Activated T-cell treated with anti-CD3 and anti-CD28 coated beads for 4 hours (primary cell): ENCODE data around the gene DNAH10.
"Not testable (repeated sequence)": the region's sequence is repeated elsewhere in the genome, so short reads cannot be mapped to it uniquely, and the experiment has no call there.

Source experiments
- DNase-seq: peaks from one replicate; pipeline ENCODE4 v3.0.0-alpha.2; 2020

The DNAH10 gene

GRCh38 chr12:123938679-123939480, 176.8 kb downstream of the DNAH10 start:
- DNase-seq = no peak

DNA sequence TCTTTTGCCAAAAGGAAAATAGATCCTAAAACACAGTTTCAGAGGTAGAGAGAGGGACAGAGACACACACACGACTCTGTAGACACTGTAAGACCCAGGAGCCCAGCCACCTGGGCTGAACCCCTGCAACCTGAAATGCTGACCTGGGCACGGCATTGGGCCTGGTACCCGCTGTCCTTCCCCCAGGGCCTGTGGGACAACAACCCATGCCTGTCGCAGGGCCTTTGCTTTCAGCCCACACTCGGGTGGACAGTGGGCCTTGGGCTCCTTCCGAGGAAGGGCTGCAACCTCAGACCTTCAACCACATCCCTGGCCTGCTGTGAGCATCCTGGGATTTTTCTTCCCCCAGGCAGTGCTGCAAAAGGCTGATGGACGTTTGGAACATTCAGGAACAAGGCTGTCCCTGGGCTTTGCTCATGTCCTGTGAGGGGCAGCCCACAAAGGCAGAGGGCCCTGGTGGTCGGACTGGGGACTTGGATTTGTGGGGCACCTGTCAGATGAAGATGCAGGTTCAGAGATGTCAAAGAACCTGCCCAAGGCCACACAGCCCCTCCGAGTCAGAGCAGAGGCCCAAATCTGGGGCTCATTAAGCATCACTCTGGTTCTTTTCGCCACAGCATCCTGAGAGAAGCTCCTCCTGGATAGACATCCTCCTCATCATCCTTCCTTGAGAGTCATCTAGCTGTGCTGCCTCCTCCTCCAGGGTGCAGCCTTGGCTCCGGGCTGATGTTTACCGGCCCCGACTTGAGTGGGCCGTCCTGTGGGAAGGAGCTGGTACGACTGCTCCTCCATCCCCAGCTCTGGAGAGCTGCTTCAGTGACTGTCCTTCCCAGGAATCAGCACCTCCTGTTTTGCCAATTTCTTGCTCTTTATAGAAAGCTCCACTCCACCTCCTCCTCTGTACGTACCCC, 177.9 kb downstream of the DNAH10 start:
- no peak for DNase-seq

GRCh38 chr12:123940627-123940966, 178.5 kb downstream of the DNAH10 start:
- DNase-seq = no peak

GRCh38 chr12:123941000-123941399, 178.9 kb downstream of the DNAH10 start:
- no peak for DNase-seq

GRCh38 chr12:123941624-123942237, 179.6 kb downstream of the DNAH10 start:
- no peak for DNase-seq

DNA sequence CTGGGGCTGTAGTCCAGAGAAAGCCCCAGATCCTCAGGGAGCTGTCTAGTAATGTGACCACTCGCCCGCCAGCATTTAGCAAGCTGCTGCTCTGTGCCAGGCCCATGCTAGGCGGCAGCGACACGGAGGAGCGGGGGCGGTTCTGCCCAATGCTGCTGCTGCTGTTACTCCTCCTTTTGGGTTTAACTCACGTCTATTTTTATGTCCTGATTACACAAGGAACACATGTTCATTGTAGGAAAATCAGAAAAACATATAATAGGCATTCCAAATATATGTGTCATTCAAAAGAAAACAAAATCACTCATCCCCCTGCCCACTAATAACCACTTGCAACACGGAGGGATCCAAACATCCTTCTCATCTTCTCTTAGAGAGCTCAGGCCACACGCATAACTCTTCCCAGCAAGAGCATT, 180.1 kb downstream of the DNAH10 start:
- DNase-seq = no peak

DNA sequence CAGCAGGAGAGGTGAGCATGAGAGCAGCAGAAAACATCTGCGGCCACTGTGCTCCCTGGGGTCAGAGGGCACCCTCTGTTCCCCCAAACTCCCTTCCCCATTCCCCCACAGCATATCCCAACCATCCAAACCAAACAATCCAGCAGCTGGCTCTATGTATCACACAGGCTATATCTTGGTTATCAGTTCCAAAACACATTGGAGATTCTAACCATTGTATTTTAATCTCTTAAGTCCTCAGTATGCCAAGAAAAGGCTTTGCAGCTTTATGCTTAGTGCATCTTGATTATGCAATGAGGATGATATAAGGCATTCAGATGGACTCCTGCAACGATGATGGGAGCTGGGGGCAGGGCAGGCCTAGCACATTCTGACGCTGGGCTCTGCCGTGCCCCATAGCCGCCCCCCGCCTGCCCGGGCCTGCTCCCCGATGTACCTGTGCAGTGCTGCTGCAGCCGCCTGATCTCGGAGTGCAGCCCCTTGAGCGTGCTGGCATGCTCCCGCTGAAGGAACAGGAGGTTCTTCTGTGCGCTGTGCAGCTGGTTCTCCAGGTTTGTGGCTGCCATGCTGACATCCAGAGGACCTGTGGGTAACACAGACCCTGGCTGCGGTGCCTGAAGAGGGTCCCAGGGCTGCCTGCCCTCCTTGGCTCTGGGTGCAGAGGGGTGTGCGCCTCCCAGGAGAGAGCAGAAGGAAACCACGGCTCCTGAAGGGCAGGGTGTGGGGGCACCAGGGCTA, 181.0 kb downstream of the DNAH10 start:
- DNase-seq = no peak

GRCh38 chr12:123943816-123944215, 181.7 kb downstream of the DNAH10 start:
- DNase-seq = no peak

DNA sequence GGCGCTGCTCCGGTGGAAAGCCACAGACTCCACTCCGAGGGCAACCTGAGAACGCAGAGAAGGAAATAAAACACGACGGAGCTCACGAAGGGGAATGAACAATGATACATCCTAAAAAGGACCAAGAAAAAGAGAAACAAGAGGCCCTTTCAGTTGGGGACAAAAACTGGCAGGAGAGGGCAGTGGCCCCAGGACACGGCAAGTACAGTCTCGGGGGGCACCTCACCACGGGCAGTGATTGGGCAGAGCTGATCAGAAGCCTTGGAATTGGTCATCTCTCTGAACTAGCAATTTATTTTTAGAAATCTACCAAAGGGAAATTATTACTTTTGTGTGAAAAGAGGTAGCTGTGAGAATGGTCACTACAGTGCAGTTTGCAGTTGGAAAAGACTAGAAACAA, 182.6 kb downstream of the DNAH10 start:
- DNase-seq = no peak

GRCh38 chr12:123945287-123946151, 183.4 kb downstream of the DNAH10 start:
- no peak for DNase-seq

GRCh38 chr12:123946152-123946515, 184.0 kb downstream of the DNAH10 start:
- no peak for DNase-seq

DNA sequence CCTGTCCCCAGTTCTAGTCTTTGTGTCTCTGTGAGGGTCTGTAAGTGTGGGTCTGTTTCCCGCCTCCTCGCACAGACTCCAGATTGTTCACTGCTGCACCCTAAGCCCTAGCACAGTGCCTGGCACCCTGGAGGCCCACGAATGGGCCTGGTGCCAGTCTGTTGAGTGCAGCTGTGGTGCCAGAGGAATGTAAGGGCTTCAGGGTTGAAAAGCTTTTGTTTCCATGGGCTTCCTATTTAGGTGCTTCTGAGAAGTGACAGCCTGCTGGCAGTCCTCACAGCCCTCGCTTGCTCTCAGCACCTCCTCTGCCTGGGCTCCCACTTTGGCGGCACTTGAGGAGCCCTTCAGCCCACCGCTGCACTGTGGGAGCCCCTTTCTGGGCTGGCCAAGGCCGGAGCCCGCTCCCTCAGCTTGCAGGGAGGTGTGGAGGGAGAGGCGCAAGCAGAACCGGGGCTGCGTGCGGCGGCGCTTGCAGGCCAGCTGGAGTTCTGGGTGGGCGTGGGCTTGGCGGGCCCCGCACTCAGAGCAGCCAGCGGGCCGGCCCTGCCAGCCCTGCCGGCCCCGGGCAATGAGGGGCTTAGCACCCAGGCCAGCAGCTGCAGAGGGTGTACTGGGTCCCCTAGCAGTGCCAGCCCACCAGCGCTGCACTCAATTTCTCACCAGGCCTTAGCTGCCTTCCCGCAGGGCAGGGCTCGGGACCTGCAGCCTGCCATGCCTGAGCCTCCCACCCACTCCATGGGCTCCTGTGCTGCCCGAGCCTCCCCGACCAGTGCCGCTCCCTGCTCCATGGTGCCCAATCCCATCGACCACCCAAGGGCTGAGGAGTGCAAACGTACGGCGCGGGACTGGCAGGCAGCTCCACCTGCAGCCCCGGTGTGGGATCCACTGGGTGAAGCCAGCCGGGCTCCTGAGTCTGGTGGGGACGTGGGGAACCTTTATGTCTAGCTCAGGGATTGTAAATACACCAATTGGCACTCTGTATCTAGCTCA, 184.7 kb downstream of the DNAH10 start:
- DNase-seq = not testable (repeated sequence)

- DNase-seq = not testable (repeated sequence)
Observed at GRCh38 chr12:123947531-123947930, 185.4 kb downstream of the DNAH10 start.

DNA sequence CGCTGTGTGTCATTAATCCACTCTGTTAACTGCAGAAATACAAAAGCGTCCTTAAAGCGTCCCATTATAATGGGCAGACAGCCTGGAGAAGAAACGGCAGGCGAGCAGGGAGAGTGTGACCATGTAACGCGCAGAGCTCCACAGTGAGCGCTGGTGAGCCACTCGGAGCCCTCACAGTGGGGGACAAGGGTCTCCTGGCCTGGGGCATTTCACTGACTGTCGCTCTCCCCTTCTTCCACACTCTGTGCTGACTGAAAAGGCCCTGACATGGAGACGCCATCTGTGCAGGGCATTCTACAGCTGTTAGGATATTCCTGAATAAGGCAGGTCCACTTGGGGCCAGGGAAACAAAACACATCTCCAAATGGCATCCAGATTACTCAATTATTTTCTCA, 186.3 kb downstream of the DNAH10 start:
- DNase-seq = no peak

- DNase-seq = no peak
Observed at GRCh38 chr12:123948796-123949769, 187.0 kb downstream of the DNAH10 start.

- DNase-seq = no peak
Observed at GRCh38 chr12:123949770-123950165, 187.7 kb downstream of the DNAH10 start.

DNA sequence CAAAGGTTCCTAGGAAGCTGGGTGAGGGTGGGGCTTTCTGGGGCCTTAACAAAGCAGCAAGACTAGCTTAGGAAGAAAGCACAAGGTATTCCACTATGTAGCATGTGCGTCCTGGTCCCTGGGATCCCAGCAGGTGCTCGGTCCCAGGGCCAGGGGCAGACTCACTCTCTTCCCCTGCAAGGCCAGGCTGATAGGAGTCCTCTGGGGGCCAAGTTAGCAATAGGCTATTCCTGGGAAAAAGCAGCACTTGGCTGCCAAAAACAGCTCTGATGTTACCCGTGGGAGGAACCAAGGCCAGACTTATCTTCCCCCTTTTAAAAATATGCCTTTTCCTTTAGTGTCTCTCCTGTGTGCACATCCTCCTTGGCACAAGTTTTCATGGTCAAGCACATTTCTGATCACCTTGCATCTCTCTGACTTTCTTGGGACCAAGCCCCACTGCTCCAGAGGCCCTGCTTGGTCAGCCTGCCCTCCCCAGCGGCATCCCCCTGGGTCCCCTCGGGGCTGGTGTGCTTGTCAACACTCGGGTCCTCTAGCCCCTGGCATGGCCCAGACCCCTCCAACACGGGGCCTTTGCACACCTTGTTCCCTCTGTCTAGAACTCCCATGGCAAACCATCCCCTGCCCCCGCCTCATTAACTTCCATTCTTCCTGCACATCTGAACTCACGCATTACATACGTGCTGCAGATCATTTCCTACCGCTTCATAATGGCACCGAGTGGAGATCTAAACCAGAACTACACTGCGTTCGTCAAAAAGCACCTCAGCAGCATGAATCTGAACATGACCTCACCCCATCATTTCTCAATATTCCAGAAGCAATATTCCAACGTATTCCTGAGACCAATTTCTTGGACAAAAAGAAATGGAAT, 188.6 kb downstream of the DNAH10 start:
- DNase-seq = no peak

GRCh38 chr12:123951467-123951866, 189.4 kb downstream of the DNAH10 start:
- no peak for DNase-seq
